ENCODE results near the gene CLPTM1L. TPM values are rescaled to one million over a fixed set of nuclear protein-coding genes. Genes with fewer than 3 reads are reported as not detected.
A peak's percentile ranks its signal among the peaks of the same experiment; 100 is the strongest.

The CLPTM1L gene
- total RNA-seq, 1 experiment from 2014 or later = 127 TPM

DNA sequence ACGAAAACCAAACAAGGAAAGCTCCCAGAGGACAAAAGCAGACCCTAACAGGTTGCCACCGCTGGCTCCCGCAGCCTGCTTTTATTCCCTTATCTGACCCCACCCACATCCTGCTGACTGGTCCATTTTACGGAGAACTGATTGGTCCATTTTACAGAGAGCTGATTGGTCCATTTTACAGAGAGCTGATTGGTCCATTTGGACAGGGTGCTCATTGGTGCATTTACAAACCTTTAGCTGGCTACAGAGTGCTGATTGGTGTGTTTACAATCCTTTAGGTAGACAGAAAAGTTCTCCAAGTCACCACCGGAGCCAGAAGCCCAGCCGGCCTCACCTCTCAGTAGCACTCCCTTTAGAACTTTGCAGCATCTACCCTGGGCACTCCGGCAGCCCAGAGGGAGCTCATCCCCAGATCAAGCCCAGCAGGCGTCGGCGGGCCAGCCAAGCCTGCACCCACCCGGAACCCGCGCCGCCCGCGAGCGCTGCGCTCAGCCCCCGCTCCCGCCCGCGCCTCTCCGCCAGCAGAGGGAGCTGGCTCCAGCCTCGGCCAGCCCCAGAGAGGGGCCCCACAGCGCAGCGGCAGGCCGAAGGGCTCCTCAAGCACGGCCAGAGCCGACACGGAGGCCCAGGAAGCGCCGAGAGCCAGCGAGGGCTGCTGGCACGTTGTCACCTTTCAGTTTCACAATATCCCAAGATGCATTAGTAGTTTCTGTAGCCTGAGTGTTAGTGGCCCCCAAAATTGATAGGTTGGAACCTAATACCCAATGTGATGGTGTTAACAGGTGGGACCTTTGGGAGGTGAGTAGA lies 35.3 kb upstream of the CLPTM1L start:
- peak; percentile 56 for DNase-seq
- Mint-ChIP-seq H3K27ac (ENCODE audit: unreplicated experiment) (no peak overlapping the region), H3K27me3 (ENCODE audit: unreplicated experiment) (peaks cover 53% of the 10 kb centered on the region), H3K4me1 (ENCODE audit: low read depth, unreplicated experiment) (no peaks in the 10 kb centered on the region), H3K4me3 (ENCODE audit: low read depth, unreplicated experiment) (no peak overlapping the region), H3K9me3 (ENCODE audit: low read depth, unreplicated experiment) (no peaks in the 10 kb centered on the region), H3K36me3 (ENCODE audit: insufficient read depth, unreplicated experiment) (no peaks in the 10 kb centered on the region)
- intact Hi-C loops (cut with micrococcal nuclease; ENCODE audit: unreplicated experiment) = no loop called here
- no TSS peak for BruUV-seq (replicated peaks)
- CTCF ChIA-PET = interaction anchor here (0.6 to 1.1 kb wide), 3 partner anchors 171 to 265 kb away, joined by 3 read pairs; no protein-coding TSS in a partner anchor
- peak; percentile 57 for TF ChIP-seq CTCF (IDR thresholded peaks at IDR 0.05; ENCODE audit: unreplicated experiment)

GRCh38 chr5:1378866-1379659 lies 34.2 kb upstream of the CLPTM1L start:
- Mint-ChIP-seq H3K27ac (ENCODE audit: unreplicated experiment) (no peak overlapping the region), H3K4me3 (ENCODE audit: low read depth, unreplicated experiment) (no peak overlapping the region), H3K4me1 (ENCODE audit: low read depth, unreplicated experiment) (no peaks in the 10 kb centered on the region), H3K27me3 (ENCODE audit: unreplicated experiment) (peaks cover 62% of the 10 kb centered on the region), H3K36me3 (ENCODE audit: insufficient read depth, unreplicated experiment) (no peaks in the 10 kb centered on the region), H3K9me3 (ENCODE audit: low read depth, unreplicated experiment) (no peaks in the 10 kb centered on the region)
- BruUV-seq (replicated peaks) = no TSS peak
- DNase-seq = no peak
- intact Hi-C loops (cut with micrococcal nuclease; ENCODE audit: unreplicated experiment) = no loop called here
- CTCF ChIA-PET = interaction anchor here (0.5 kb wide), 1 partner anchor 160 kb away, joined by 4 read pairs; no protein-coding TSS in a partner anchor
- TF ChIP-seq CTCF (IDR thresholded peaks at IDR 0.05; ENCODE audit: unreplicated experiment) = no peak

DNA sequence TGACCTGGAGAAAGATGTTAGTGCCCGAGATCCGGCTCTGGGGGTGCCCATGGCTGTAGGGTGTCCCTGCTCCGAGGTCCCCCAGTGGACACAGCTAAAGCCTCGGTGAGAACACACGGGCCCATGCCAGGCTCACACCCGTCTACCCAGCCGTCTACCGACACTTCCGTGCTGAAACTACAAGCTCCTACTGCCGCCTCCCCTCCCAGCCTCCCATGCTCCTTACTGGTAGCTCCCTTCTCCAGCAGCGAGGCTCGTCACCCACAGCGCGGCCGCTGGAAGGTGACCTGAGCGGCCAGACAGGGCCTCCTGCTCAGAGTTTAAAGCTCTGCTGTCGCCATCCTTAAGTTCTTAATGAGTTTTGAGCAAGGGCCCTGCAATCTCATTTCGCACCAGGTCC lies 33.2 kb upstream of the CLPTM1L start:
- no peak for DNase-seq
- no TSS peak for BruUV-seq (replicated peaks)
- Mint-ChIP-seq H3K27ac (ENCODE audit: unreplicated experiment) (no peak overlapping the region), H3K4me1 (ENCODE audit: low read depth, unreplicated experiment) (no peaks in the 10 kb centered on the region), H3K36me3 (ENCODE audit: insufficient read depth, unreplicated experiment) (no peaks in the 10 kb centered on the region), H3K4me3 (ENCODE audit: low read depth, unreplicated experiment) (no peak overlapping the region), H3K9me3 (ENCODE audit: low read depth, unreplicated experiment) (no peaks in the 10 kb centered on the region), H3K27me3 (ENCODE audit: unreplicated experiment) (peaks cover 71% of the 10 kb centered on the region)
- no peak for TF ChIP-seq CTCF (IDR thresholded peaks at IDR 0.05; ENCODE audit: unreplicated experiment)
- CTCF ChIA-PET = no interaction called here
- intact Hi-C loops (cut with micrococcal nuclease; ENCODE audit: unreplicated experiment) = no loop called here

DNA sequence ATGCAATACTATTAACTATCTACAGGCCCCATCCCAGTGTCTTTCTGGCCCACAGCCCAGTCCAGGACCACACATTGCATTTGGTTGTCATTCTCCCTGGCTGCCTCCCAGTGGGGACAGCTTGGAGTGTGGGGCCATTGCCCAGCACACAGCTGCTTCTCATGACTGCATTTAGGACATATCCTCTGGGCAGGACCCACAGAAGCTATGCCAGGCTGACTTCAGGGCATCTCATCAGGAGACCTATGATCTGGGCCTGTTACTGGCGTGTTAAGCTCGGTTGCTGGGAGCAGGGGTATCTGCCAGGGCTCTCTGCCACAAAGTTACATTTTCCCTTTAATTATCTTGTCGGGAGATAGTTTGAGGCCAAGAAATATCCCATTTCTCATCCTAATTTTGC lies 32.1 kb upstream of the CLPTM1L start:
- intact Hi-C loops (cut with micrococcal nuclease; ENCODE audit: unreplicated experiment) = no loop called here
- no TSS peak for BruUV-seq (replicated peaks)
- H3K27me3 Mint-ChIP-seq (ENCODE audit: unreplicated experiment) = peaks cover 79% of the 10 kb centered on the region
- H3K9me3 Mint-ChIP-seq (ENCODE audit: low read depth, unreplicated experiment) = no peaks in the 10 kb centered on the region
- no peaks in the 10 kb centered on the region for H3K4me1 Mint-ChIP-seq (ENCODE audit: low read depth, unreplicated experiment)
- H3K27ac Mint-ChIP-seq (ENCODE audit: unreplicated experiment) = no peak overlapping the region
- H3K4me3 Mint-ChIP-seq (ENCODE audit: low read depth, unreplicated experiment) = no peak overlapping the region
- no peaks in the 10 kb centered on the region for H3K36me3 Mint-ChIP-seq (ENCODE audit: insufficient read depth, unreplicated experiment)
- TF ChIP-seq CTCF (IDR thresholded peaks at IDR 0.05; ENCODE audit: unreplicated experiment) = no peak
- no peak for DNase-seq
- CTCF ChIA-PET = no interaction called here

All from Calu3 (cell line).